GM12801 (cell line): Measurements from ENCODE around the gene ENTPD1.

Experiments used
- CTCF ChIP-seq: IDR thresholded peaks from one replicate; pipeline ENCODE4 v1.5.1; 2011; ENCODE audit warnings: control low read depth; ENCODE audit not compliant: insufficient read length; ENCODE audit errors: extremely low read depth

ENTPD1 gene

GRCh38 chr10:95896071-95896850 is 140.3 kb downstream of the ENTPD1 start:
- TF ChIP-seq CTCF: no peak

- no peak for TF ChIP-seq CTCF
These were observed 150.9 kb downstream of the ENTPD1 start for GRCh38 chr10:95906677-95907455.

GRCh38 chr10:95907456-95908253 is 151.7 kb downstream of the ENTPD1 start, which contains the start of gene CC2D2B:
CC2D2B (plus strand) TSS chr10:95907975; CDS start chr10:95911324, 3,349 bp downstream.
- TF ChIP-seq CTCF: no peak

- no peak for TF ChIP-seq CTCF
These were observed 152.5 kb downstream of the ENTPD1 start for GRCh38 chr10:95908450-95908849.

- TF ChIP-seq CTCF: no peak
These were observed 153.6 kb downstream of the ENTPD1 start for GRCh38 chr10:95909561-95909960.
